K562 (cell line): ENCODE data around the gene A4GNT. TPM values are rescaled to one million over a fixed set of nuclear protein-coding genes. Genes with fewer than 3 reads are reported as not detected.
A peak's percentile ranks its signal among the peaks of the same experiment; 100 is the strongest.

Experiments used
- ATAC-seq: fragments of 200-7000 bp; cut with Tn5 transposase; 3 replicates; pipeline ENCODE4 v1.9.1; 2020; ENCODE audit warnings: moderate library complexity
- BruUV-seq: library from RNA; stranded (reverse); fragments of 400-500 nt; replicated peaks from 2 replicates; lab custom pipeline; 2021; lab: Mats Ljungman, UMichigan
- CTCF ChIA-PET: fragments of 300-600 bp; formaldehyde crosslinking; extraction: SDS; loops from one replicate; lab custom pipeline; 2021; ENCODE audit warnings: low intra/inter-chr PET ratio; lab: Yijun Ruan, JAX
- POLR2A ChIA-PET: fragments of 300-600, 350-650 bp; sonication (Branson Sonifier 250); formaldehyde crosslinking; extraction: SDS; loops from one replicate; lab custom pipeline; 2021; ENCODE audit warnings: antibody characterized with exemption, inconsistent platforms; lab: Yijun Ruan, JAX
- DNase-seq, 4 experiments: peaks; one replicate each; pipeline versions ENCODE4 v3.0.0 to v3.0.0-alpha.2; 2011 to 2018; ENCODE audit warnings: low spot score in 3 of 4, mixed read lengths in 3 of 4; ENCODE audit errors: extremely low read depth in 1 of 4
- FAIRE-seq: peaks from 2 replicates; lab custom pipeline; 2011; peaks lifted over from hg19 to GRCh38; lab: Jason Lieb, UNC
- H2AFZ ChIP-seq: 2 replicates; pipeline ENCODE4 v1.6.0; 2011; ENCODE audit warnings: low read depth, low read length, control low read depth, inconsistent platforms
- H3K27ac ChIP-seq: fragments of 200-600 bp; 3 replicates; pipeline ENCODE4 v1.8.0; 2011; ENCODE audit warnings: low read depth, mild to moderate bottlenecking, control low read depth, inconsistent platforms, low read length, moderate library complexity, mixed read lengths; ENCODE audit errors: extremely low read depth
- H3K27me3 ChIP-seq, 2 experiments: fragments of 300-600 bp in 1 of 2; 2 replicates in 1 of 2; 3 replicates in 1 of 2; pipeline versions ENCODE4 v1.6.0 to v1.8.0; 2011; ENCODE audit warnings: inconsistent platforms in 2 of 2, low read length in 2 of 2, mild to moderate bottlenecking in 1 of 2, mixed read lengths in 1 of 2, moderate library complexity in 1 of 2; ENCODE audit not compliant: control insufficient read depth in 2 of 2, insufficient read depth in 2 of 2
- H3K36me3 ChIP-seq: fragments of 300-600 bp; 3 replicates; pipeline ENCODE4 v1.8.0; 2011; ENCODE audit warnings: mild to moderate bottlenecking, low read length, inconsistent platforms; ENCODE audit not compliant: control insufficient read depth, insufficient read depth
- H3K4me1 ChIP-seq, 2 experiments: fragments of 200-600 bp in 1 of 2; replicated peaks in 1 of 2; 2 replicates in 1 of 2; 3 replicates in 1 of 2; pipeline versions ENCODE4 v1.5.1 to v1.8.0; 2011; ENCODE audit warnings: inconsistent platforms in 2 of 2, low read length in 2 of 2, mild to moderate bottlenecking in 1 of 2, mixed read lengths in 1 of 2, moderate library complexity in 1 of 2; ENCODE audit not compliant: control insufficient read depth in 2 of 2, insufficient read depth in 2 of 2
- H3K4me2 ChIP-seq: 2 replicates; pipeline ENCODE4 v1.6.1; 2011; ENCODE audit warnings: low read length, control low read depth, inconsistent platforms, mixed read lengths; ENCODE audit not compliant: insufficient read depth
- H3K4me3 ChIP-seq: fragments of 200-600 bp; sonication (generic), shearing (Covaris generic); 2 replicates; pipeline ENCODE4 v1.5.1; 2016; ENCODE audit warnings: control low read depth, inconsistent platforms
- H3K79me2 ChIP-seq: fragments of 200-600 bp; 3 replicates; pipeline ENCODE4 v1.8.0; 2011; ENCODE audit warnings: low read length, inconsistent platforms; ENCODE audit not compliant: control insufficient read depth, insufficient read depth
- H3K9ac ChIP-seq, 2 experiments: 2 replicates each; pipeline versions ENCODE4 v1.6.0 to v1.6.1; 2011; ENCODE audit warnings: low read depth in 2 of 2, low read length in 2 of 2, control low read depth in 1 of 2, inconsistent platforms in 1 of 2, mild to moderate bottlenecking in 1 of 2, mixed read lengths in 1 of 2; ENCODE audit not compliant: insufficient read depth in 1 of 2
- H3K9me1 ChIP-seq: one replicate; pipeline ENCODE4 v1.6.0; 2011; ENCODE audit warnings: inconsistent platforms, mild to moderate bottlenecking, low read length, moderate library complexity; ENCODE audit not compliant: control insufficient read depth, insufficient read depth
- H3K9me3 ChIP-seq: replicated peaks from 2 replicates; pipeline ENCODE4 v1.5.1; 2011; ENCODE audit warnings: low read depth, low read length, inconsistent platforms; ENCODE audit not compliant: control insufficient read depth, insufficient read depth
- H4K20me1 ChIP-seq: replicated peaks from 2 replicates; pipeline ENCODE4 v1.6.1; 2011; ENCODE audit warnings: low read length, inconsistent platforms, mixed read lengths; ENCODE audit not compliant: control insufficient read depth, insufficient read depth
- ATF6 ChIP-seq: sonication (generic); formaldehyde crosslinking; IDR thresholded peaks from 2 replicates; pipeline ENCODE4 v1.4.0; 2020; ENCODE audit warnings: mild to moderate bottlenecking, missing genetic modification reagents
- BRCA1 ChIP-seq, 2 experiments: fragments of 450-650 bp in 1 of 2; sonication (generic) in 1 of 2; formaldehyde crosslinking in 1 of 2; IDR thresholded peaks; 2 replicates each; pipeline versions ENCODE4 v1.5.0 to v1.6.1; 2017 to 2020; ENCODE audit warnings: mild to moderate bottlenecking in 1 of 2, missing genetic modification reagents in 1 of 2
- FOSL1 ChIP-seq: fragments of 200-800 bp; sonication (Bioruptor generic); conservative IDR thresholded peaks from 2 replicates; pipeline ENCODE4 v1.6.1; 2016; ENCODE audit warnings: missing genetic modification characterization, missing compliant biosample characterization
- FOXK2 ChIP-seq, 2 experiments: fragments of 450-650 bp; IDR thresholded peaks in 1 of 2; conservative IDR thresholded peaks in 1 of 2; 2 replicates each; pipeline ENCODE4 v1.6.1; 2016; ENCODE audit warnings: low read depth in 2 of 2, mild to moderate bottlenecking in 1 of 2
- HDAC6 ChIP-seq: IDR thresholded peaks from 2 replicates; pipeline ENCODE4 v1.6.1; 2012; ENCODE audit warnings: low read depth, mild to moderate bottlenecking, control low read depth, inconsistent platforms, low read length, moderate library complexity
- IRF2 ChIP-seq: sonication (generic); formaldehyde crosslinking; IDR thresholded peaks from 2 replicates; pipeline ENCODE4 v1.8.1; 2022; ENCODE audit warnings: mild to moderate bottlenecking, missing genetic modification reagents
- JUND ChIP-seq, 2 experiments: IDR thresholded peaks; 2 replicates in 1 of 2; 3 replicates in 1 of 2; pipeline ENCODE4 v1.6.1; 2011; ENCODE audit warnings: borderline replicate concordance in 2 of 2, low read depth in 2 of 2, low read length in 2 of 2, improper control_type of control experiment in 1 of 2, missing biosample characterization in 1 of 2, missing genetic modification characterization in 1 of 2, missing genetic modification reagents in 1 of 2
- KDM1A ChIP-seq, 2 experiments: fragments of 450-650 bp; IDR thresholded peaks; 2 replicates each; pipeline ENCODE4 v1.6.1; 2016; ENCODE audit warnings: mild to moderate bottlenecking in 2 of 2
- NONO ChIP-seq, 2 experiments: fragments of 200-400 bp in 1 of 2; fragments of 450-650 bp in 1 of 2; formaldehyde crosslinking in 1 of 2; IDR thresholded peaks; 2 replicates each; pipeline ENCODE4 v1.6.1; 2017; ENCODE audit warnings: low read depth in 2 of 2, mild to moderate bottlenecking in 2 of 2, moderate library complexity in 2 of 2, low read length in 1 of 2
- PHB2 ChIP-seq: fragments of 450-650 bp; IDR thresholded peaks from 2 replicates; pipeline ENCODE4 v1.6.1; 2017; ENCODE audit warnings: low read depth
- RBM34 ChIP-seq: fragments of 200-400 bp; formaldehyde crosslinking; IDR thresholded peaks from 2 replicates; pipeline ENCODE4 v1.6.1; 2018; ENCODE audit warnings: low read length, borderline replicate concordance; ENCODE audit not compliant: insufficient read depth
- SMAD3 ChIP-seq: fragments of 450-650 bp; formaldehyde crosslinking; conservative IDR thresholded peaks from 2 replicates; pipeline ENCODE4 v1.4.0; 2020; ENCODE audit warnings: mild to moderate bottlenecking
- TEAD4 ChIP-seq, 2 experiments: sonication (generic) in 1 of 2; formaldehyde crosslinking in 1 of 2; IDR thresholded peaks; 2 replicates each; pipeline versions ENCODE4 v1.6.1 to v1.8.0; 2012 to 2022; ENCODE audit warnings: borderline replicate concordance in 1 of 2, inconsistent platforms in 1 of 2, low read length in 1 of 2, mild to moderate bottlenecking in 1 of 2, missing genetic modification reagents in 1 of 2
- ZBTB7A ChIP-seq: IDR thresholded peaks from 2 replicates; pipeline ENCODE4 v1.6.1; 2011; ENCODE audit warnings: low read depth, mild to moderate bottlenecking, low read length, moderate library complexity, borderline replicate concordance; ENCODE audit not compliant: control insufficient read depth
- ZNF124 ChIP-seq: sonication (generic); formaldehyde crosslinking; IDR thresholded peaks from 2 replicates; pipeline ENCODE4 v1.8.1; 2022; ENCODE audit warnings: missing genetic modification reagents
- ZNF146 ChIP-seq: IDR thresholded peaks from one replicate; pipeline ENCODE4 v1.6.1; 2018; ENCODE audit warnings: missing compliant biosample characterization; ENCODE audit not compliant: unreplicated experiment
- ZNF217 ChIP-seq: sonication (generic); formaldehyde crosslinking; IDR thresholded peaks from 2 replicates; pipeline ENCODE4 v1.8.0; 2022; ENCODE audit warnings: mild to moderate bottlenecking, missing genetic modification reagents
- WGBS: fragments of 100-300 bp; shearing (Covaris generic); methylation state at CpG from one replicate; pipeline ENCODE4 v1.1.6; 2016; ENCODE audit warnings: low coverage, mixed read lengths; ENCODE audit not compliant: insufficient coverage; ENCODE audit errors: missing lambda C conversion rate; 5-methylcytosine and 5-hydroxymethylcytosine counted together
- in situ Hi-C: fragments of 300-500 bp; cut with MboI; formaldehyde crosslinking; loops from 4 replicates; pipeline ENCODE4 v1.15.0; 2018; ENCODE audit warnings: inconsistent platforms, mixed read lengths
- intact Hi-C: fragments of 100-400 bp; cut with micrococcal nuclease; formaldehyde crosslinking; loops from 2 replicates; pipeline ENCODE4 v1.14.2; 2022
- polyA plus RNA-seq, 8 experiments: library from polyadenylated mRNA; depleted of rRNA in 4 of 8; stranded (reverse) in 5 of 8; unstranded in 3 of 8; fragments of >200 nt; fragmentation: Nextera tagmentation in 2 of 8; fragmentation: Illumina TruSeq in 1 of 8; extraction: Ambion mirVana in 2 of 8; extraction: Trizol in 1 of 8; gene quantifications; 2 replicates each; pipeline versions ENCODE4 v1.2.1 to v1.2.3, GENCODE V29; 2011 to 2014; ENCODE audit warnings: inconsistent platforms in 1 of 8, missing spikeins in 1 of 8
- total RNA-seq, 7 experiments: library from RNA; depleted of rRNA in 6 of 7; stranded (reverse); fragments of >200 nt in 6 of 7; fragmentation: Illumina TruSeq in 2 of 7; extraction: Trizol in 2 of 7; gene quantifications; 2 replicates each; pipeline versions ENCODE4 v1.2.1 to v1.2.3, GENCODE V29; 2011 to 2021; ENCODE audit warnings: low replicate concordance in 1 of 7

A4GNT gene
- total and polyA plus RNA-seq, 9 of the 15 experiments (the other 6 are each of a cell fraction or from before 2014, with no cell fraction given), result not detected

- TF ChIP-seq ATF6 (CRISPR knock-in tag) (no peak), FOSL1 (peak; percentile 87), ZNF146 (CRISPR knock-in tag) (no peak), ZNF217 (no peak), HDAC6 (no peak), IRF2 (CRISPR knock-in tag) (no peak)
Measured at GRCh38 chr3:138082085-138082991, 49.9 kb downstream of the A4GNT start (continued).

- Histone ChIP-seq H3K79me2 (no peaks in the 10 kb centered on the region), H3K4me3 (no peak overlapping the region), H3K36me3 (no peaks in the 10 kb centered on the region), H3K27me3 (peaks cover 0 to 12% of the 10 kb centered on the region in 2 experiments; a peak in 2 of 5 replicates), H3K9me1 (no peaks in the 10 kb centered on the region), H3K4me1 (no peaks in the 10 kb centered on the region), H3K9me3 (no peaks in the 10 kb centered on the region), H3K27ac (no peak overlapping the region), H2AFZ (no peak overlapping the region), H4K20me1 (no peaks in the 10 kb centered on the region; the same call in 1 of the 2 replicates), H3K9ac (no peak overlapping the region), H3K4me2 (no peak overlapping the region)
- no peak for FAIRE-seq
- no peak for ATAC-seq
- ChIA-PET POLR2A (interaction anchor here (0.7 to 1.2 kb wide), 2 partner anchors 9 to 11 kb away, joined by 3 to 5 read pairs; no protein-coding TSS in a partner anchor), CTCF (no interaction called here)
- DNase-seq, result no peak
- in situ Hi-C loops, result no loop called here
- 0% methylated on average over 4 of the region's 5 CpGs for WGBS
- BruUV-seq, result no TSS peak
- intact Hi-C loops, result no loop called here
- TF ChIP-seq BRCA1 (IDR thresholded peaks at IDR 0.05) (no peak), BRCA1 (CRISPR knock-in tag; IDR thresholded peaks at IDR 0.05) (no peak), FOXK2 (conservative IDR thresholded peaks at IDR 0.05 in 1 of 2, IDR thresholded peaks at IDR 0.05 in 1 of 2; ENCODE audit: low read depth in 2 of 2) (no peak), ZNF124 (no peak), JUND (IDR thresholded peaks at IDR 0.05; ENCODE audit: borderline replicate concordance, low read depth, low read length) (no peak), JUND (tag; IDR thresholded peaks at IDR 0.05; ENCODE audit: borderline replicate concordance, low read depth, low read length) (no peak), PHB2 (no peak), ZBTB7A (no peak), TEAD4 (IDR thresholded peaks at IDR 0.05; ENCODE audit: low read length) (no peak), TEAD4 (CRISPR knock-in tag; IDR thresholded peaks at IDR 0.05; ENCODE audit: borderline replicate concordance) (no peak), SMAD3 (CRISPR knock-in tag) (no peak), KDM1A (IDR thresholded peaks at IDR 0.05) (no peak), NONO (IDR thresholded peaks at IDR 0.05; ENCODE audit: low read depth in 2 of 2, low read length in 1 of 2) (no peak), RBM34 (no peak)
Measured at GRCh38 chr3:138081371-138082084, 50.7 kb downstream of the A4GNT start.
